ENCODE data around the gene FLT1.

DNA sequence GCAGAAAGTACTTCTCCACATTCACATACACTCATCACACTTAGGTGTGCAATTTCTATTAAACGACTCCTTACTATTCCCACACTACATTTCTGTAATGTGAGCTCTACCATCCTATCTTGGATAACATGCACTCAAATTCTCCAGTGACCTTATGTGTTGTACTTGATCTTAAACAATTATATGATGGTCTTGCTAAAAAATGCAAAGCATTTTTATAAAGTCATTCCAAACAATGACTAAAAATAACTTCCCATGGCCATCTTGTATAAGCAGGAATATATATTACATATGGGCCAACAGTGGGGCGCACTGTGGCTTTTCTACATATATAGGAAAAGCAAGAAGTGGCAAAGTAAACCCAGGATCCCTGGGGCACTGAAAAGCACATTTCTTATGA lies 155.5 kb downstream of the FLT1 start:
- TF ChIP-seq ZBTB17 (tag by site-specific recombination; IDR thresholded peaks at IDR 0.05) (no peak), ZBTB26 (tag by site-specific recombination; optimal IDR thresholded peaks at IDR 0.05) (no peak), ZNF223 (tag by site-specific recombination; IDR thresholded peaks at IDR 0.05) (no peak), ZBTB8A (tag by site-specific recombination; IDR thresholded peaks at IDR 0.05) (no peak), ZNF426 (tag by site-specific recombination; IDR thresholded peaks at IDR 0.05) (no peak), YY1 (tag by site-specific recombination; IDR thresholded peaks at IDR 0.05) (no peak), ZNF23 (tag by site-specific recombination; IDR thresholded peaks at IDR 0.05; ENCODE audit: borderline replicate concordance) (no peak), ZNF133 (tag by site-specific recombination; IDR thresholded peaks at IDR 0.05) (no peak), MZF1 (tag by site-specific recombination; IDR thresholded peaks at IDR 0.05; ENCODE audit: borderline replicate concordance) (no peak), REST (tag by site-specific recombination; IDR thresholded peaks at IDR 0.05) (no peak)
- TF ChIP-seq, protein P1, sequence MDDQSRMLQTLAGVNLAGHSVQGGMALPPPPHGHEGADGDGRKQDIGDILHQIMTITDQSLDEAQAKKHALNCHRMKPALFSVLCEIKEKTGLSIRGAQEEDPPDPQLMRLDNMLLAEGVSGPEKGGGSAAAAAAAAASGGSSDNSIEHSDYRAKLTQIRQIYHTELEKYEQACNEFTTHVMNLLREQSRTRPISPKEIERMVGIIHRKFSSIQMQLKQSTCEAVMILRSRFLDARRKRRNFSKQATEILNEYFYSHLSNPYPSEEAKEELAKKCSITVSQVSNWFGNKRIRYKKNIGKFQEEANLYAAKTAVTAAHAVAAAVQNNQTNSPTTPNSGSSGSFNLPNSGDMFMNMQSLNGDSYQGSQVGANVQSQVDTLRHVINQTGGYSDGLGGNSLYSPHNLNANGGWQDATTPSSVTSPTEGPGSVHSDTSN (CRISPR knock-in tag; IDR thresholded peaks at IDR 0.05) = no peak
- TF ChIP-seq, protein P2, sequence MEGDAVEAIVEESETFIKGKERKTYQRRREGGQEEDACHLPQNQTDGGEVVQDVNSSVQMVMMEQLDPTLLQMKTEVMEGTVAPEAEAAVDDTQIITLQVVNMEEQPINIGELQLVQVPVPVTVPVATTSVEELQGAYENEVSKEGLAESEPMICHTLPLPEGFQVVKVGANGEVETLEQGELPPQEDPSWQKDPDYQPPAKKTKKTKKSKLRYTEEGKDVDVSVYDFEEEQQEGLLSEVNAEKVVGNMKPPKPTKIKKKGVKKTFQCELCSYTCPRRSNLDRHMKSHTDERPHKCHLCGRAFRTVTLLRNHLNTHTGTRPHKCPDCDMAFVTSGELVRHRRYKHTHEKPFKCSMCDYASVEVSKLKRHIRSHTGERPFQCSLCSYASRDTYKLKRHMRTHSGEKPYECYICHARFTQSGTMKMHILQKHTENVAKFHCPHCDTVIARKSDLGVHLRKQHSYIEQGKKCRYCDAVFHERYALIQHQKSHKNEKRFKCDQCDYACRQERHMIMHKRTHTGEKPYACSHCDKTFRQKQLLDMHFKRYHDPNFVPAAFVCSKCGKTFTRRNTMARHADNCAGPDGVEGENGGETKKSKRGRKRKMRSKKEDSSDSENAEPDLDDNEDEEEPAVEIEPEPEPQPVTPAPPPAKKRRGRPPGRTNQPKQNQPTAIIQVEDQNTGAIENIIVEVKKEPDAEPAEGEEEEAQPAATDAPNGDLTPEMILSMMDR (tag by site-specific recombination; IDR thresholded peaks at IDR 0.05) = no peak
- TF ChIP-seq, protein P3, sequence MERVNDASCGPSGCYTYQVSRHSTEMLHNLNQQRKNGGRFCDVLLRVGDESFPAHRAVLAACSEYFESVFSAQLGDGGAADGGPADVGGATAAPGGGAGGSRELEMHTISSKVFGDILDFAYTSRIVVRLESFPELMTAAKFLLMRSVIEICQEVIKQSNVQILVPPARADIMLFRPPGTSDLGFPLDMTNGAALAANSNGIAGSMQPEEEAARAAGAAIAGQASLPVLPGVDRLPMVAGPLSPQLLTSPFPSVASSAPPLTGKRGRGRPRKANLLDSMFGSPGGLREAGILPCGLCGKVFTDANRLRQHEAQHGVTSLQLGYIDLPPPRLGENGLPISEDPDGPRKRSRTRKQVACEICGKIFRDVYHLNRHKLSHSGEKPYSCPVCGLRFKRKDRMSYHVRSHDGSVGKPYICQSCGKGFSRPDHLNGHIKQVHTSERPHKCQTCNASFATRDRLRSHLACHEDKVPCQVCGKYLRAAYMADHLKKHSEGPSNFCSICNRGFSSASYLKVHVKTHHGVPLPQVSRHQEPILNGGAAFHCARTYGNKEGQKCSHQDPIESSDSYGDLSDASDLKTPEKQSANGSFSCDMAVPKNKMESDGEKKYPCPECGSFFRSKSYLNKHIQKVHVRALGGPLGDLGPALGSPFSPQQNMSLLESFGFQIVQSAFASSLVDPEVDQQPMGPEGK (tag by site-specific recombination; IDR thresholded peaks at IDR 0.05) = no peak
- TF ChIP-seq, protein P4, sequence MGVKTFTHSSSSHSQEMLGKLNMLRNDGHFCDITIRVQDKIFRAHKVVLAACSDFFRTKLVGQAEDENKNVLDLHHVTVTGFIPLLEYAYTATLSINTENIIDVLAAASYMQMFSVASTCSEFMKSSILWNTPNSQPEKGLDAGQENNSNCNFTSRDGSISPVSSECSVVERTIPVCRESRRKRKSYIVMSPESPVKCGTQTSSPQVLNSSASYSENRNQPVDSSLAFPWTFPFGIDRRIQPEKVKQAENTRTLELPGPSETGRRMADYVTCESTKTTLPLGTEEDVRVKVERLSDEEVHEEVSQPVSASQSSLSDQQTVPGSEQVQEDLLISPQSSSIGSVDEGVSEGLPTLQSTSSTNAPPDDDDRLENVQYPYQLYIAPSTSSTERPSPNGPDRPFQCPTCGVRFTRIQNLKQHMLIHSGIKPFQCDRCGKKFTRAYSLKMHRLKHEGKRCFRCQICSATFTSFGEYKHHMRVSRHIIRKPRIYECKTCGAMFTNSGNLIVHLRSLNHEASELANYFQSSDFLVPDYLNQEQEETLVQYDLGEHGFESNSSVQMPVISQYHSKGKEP (tag by site-specific recombination; IDR thresholded peaks at IDR 0.05) = no peak
